Stomach (tissue), 4 donors: Measurements from ENCODE around the gene TNRC6C.

Experiments
- CTCF ChIP-seq, 7 experiments: fragments of 450-650 bp in 4 of 7; fragments of 200-600 bp in 3 of 7; sonication (generic) in 3 of 7; IDR thresholded peaks; one replicate each; pipeline ENCODE4 v1.5.1; 2016 to 2019; ENCODE audit warnings: antibody characterized with exemption in 7 of 7, control low read depth in 2 of 7, mild to moderate bottlenecking in 1 of 7
- EP300 ChIP-seq: sonication (generic); formaldehyde crosslinking; IDR thresholded peaks from one replicate; pipeline ENCODE4 v1.6.1; 2017; ENCODE audit warnings: antibody characterized with exemption
- POLR2A ChIP-seq, 4 donors: fragments of 450-650 bp; IDR thresholded peaks; one replicate each; pipeline ENCODE4 v1.6.1; 2016; ENCODE audit warnings: antibody characterized with exemption in 4 of 4, control low read depth in 2 of 4, mild to moderate bottlenecking in 1 of 4, moderate library complexity in 1 of 4
- POLR2AphosphoS5 ChIP-seq, 3 donors: sonication (generic); formaldehyde crosslinking; IDR thresholded peaks; one replicate each; pipeline ENCODE4 v1.6.1; 2016; ENCODE audit warnings: antibody characterized with exemption in 3 of 3

- TF ChIP-seq POLR2A (IDR thresholded peaks at IDR 0.05) (no peak), POLR2AphosphoS5 (IDR thresholded peaks at IDR 0.05) (no peak), CTCF (IDR thresholded peaks at IDR 0.05) (no peak), EP300 (no peak)
Observed at GRCh38 chr17:77927777-77928518, 30.6 kb upstream of the TNRC6C start.
